Loucy (cell line): Measurements from ENCODE around the gene ZNF276.
"Not testable (repeated sequence)": the region's sequence is repeated elsewhere in the genome, so short reads cannot be mapped to it uniquely, and the experiment has no call there.

ENCODE experiments used
- H2AFZ ChIP-seq: fragments of 200-600 bp; sonication (generic); 2 replicates; pipeline ENCODE4 v1.6.0; 2016; ENCODE audit warnings: antibody characterized with exemption, mild to moderate bottlenecking, low read length, moderate library complexity
- H3F3A ChIP-seq: fragments of 200-600 bp; 2 replicates; pipeline ENCODE4 v1.6.0; 2016; ENCODE audit warnings: antibody characterized with exemption, low read depth, mild to moderate bottlenecking
- H3K27me3 ChIP-seq: fragments of 200-600 bp; sonication (generic); 2 replicates; pipeline ENCODE4 v1.6.1; 2014; ENCODE audit warnings: low read length, mild to moderate bottlenecking; ENCODE audit not compliant: insufficient read depth, poor library complexity, severe bottlenecking
- H3K36me3 ChIP-seq: fragments of 200-600 bp; sonication (generic); 2 replicates; pipeline ENCODE4 v1.6.1; 2016; ENCODE audit warnings: low read length; ENCODE audit not compliant: insufficient read depth
- H3K4me1 ChIP-seq: fragments of 200-600 bp; sonication (generic); 2 replicates; pipeline ENCODE4 v1.5.1; 2014; ENCODE audit warnings: low read length, mild to moderate bottlenecking; ENCODE audit not compliant: insufficient read depth, poor library complexity, severe bottlenecking
- H3K4me2 ChIP-seq: fragments of 200-600 bp; sonication (generic); 2 replicates; pipeline ENCODE4 v1.6.0; 2014; ENCODE audit warnings: antibody characterized with exemption, low read length, low read depth, mild to moderate bottlenecking; ENCODE audit not compliant: poor library complexity, severe bottlenecking
- H3K4me3 ChIP-seq: fragments of 200-600 bp; sonication (generic); 2 replicates; pipeline ENCODE4 v1.5.1; 2014; ENCODE audit warnings: low read length, mild to moderate bottlenecking, mixed read lengths; ENCODE audit not compliant: poor library complexity, severe bottlenecking
- H3K79me2 ChIP-seq: fragments of 200-600 bp; sonication (generic); 2 replicates; pipeline ENCODE4 v1.6.1; 2014; ENCODE audit warnings: low read length; ENCODE audit not compliant: insufficient read depth
- H3K9ac ChIP-seq: fragments of 200-600 bp; sonication (generic); 2 replicates; pipeline ENCODE4 v1.6.0; 2014; ENCODE audit warnings: mild to moderate bottlenecking, low read depth, low read length, moderate library complexity; ENCODE audit not compliant: poor library complexity, severe bottlenecking
- H3K9me2 ChIP-seq: fragments of 200-600 bp; sonication (generic); replicated peaks from 2 replicates; pipeline ENCODE4 v1.6.1; 2016; ENCODE audit warnings: low read depth, low read length, mixed read lengths
- H3K9me3 ChIP-seq: fragments of 200-600 bp; sonication (generic); 2 replicates; pipeline ENCODE4 v1.6.1; 2014; ENCODE audit warnings: mild to moderate bottlenecking, antibody characterized with exemption, low read length, low read depth; ENCODE audit not compliant: insufficient read depth
- H4K20me1 ChIP-seq: fragments of 200-600 bp; sonication (generic); 2 replicates; pipeline ENCODE4 v1.6.0; 2014; ENCODE audit warnings: antibody characterized with exemption, low read length, mild to moderate bottlenecking; ENCODE audit not compliant: insufficient read depth, poor library complexity, severe bottlenecking
- EZH2phosphoT487 ChIP-seq: fragments of 200-600 bp; IDR thresholded peaks from 2 replicates; pipeline ENCODE4 v1.6.1; 2018; ENCODE audit warnings: antibody characterized with exemption, mild to moderate bottlenecking, moderate library complexity, borderline replicate concordance
- TF ChIP-seq, protein P1 (sequence below): fragments of 200-600 bp; sonication (generic); conservative IDR thresholded peaks from 2 replicates; pipeline ENCODE4 v1.5.1; 2014; ENCODE audit warnings: mild to moderate bottlenecking, antibody characterized with exemption, low read length

The ZNF276 gene

GRCh38 chr16:89687092-89687940 is 34.0 kb upstream of the ZNF276 start:
- H3K4me3 ChIP-seq: peak overlapping the region; percentile 85
- no peaks in the 10 kb centered on the region for H3K9me2 ChIP-seq
- H3K4me1 ChIP-seq: peaks cover 5% of the 10 kb centered on the region
- H3K36me3 ChIP-seq: no peaks in the 10 kb centered on the region
- no peaks in the 10 kb centered on the region for H4K20me1 ChIP-seq
- peak overlapping the region; percentile 85 for H3K4me2 ChIP-seq
- H3K27me3 ChIP-seq: no peaks in the 10 kb centered on the region
- peak overlapping the region; percentile 96; the same call in 1 of the 2 replicates for H2AFZ ChIP-seq
- peaks cover 13% of the 10 kb centered on the region; the same call in 1 of the 2 replicates for H3K79me2 ChIP-seq
- H3K9me3 ChIP-seq: no peaks in the 10 kb centered on the region
- H3F3A ChIP-seq: no peaks in the 10 kb centered on the region
- no peak for TF ChIP-seq EZH2phosphoT487
- TF ChIP-seq, protein P1, sequence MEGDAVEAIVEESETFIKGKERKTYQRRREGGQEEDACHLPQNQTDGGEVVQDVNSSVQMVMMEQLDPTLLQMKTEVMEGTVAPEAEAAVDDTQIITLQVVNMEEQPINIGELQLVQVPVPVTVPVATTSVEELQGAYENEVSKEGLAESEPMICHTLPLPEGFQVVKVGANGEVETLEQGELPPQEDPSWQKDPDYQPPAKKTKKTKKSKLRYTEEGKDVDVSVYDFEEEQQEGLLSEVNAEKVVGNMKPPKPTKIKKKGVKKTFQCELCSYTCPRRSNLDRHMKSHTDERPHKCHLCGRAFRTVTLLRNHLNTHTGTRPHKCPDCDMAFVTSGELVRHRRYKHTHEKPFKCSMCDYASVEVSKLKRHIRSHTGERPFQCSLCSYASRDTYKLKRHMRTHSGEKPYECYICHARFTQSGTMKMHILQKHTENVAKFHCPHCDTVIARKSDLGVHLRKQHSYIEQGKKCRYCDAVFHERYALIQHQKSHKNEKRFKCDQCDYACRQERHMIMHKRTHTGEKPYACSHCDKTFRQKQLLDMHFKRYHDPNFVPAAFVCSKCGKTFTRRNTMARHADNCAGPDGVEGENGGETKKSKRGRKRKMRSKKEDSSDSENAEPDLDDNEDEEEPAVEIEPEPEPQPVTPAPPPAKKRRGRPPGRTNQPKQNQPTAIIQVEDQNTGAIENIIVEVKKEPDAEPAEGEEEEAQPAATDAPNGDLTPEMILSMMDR: no peak
- H3K9ac ChIP-seq: peak overlapping the region; percentile 79

- Histone ChIP-seq H3K9ac (no peak overlapping the region), H3K4me2 (no peak overlapping the region), H4K20me1 (no peaks in the 10 kb centered on the region)
Measured at GRCh38 chr16:89688395-89688794, 32.9 kb upstream of the ZNF276 start.

DNA sequence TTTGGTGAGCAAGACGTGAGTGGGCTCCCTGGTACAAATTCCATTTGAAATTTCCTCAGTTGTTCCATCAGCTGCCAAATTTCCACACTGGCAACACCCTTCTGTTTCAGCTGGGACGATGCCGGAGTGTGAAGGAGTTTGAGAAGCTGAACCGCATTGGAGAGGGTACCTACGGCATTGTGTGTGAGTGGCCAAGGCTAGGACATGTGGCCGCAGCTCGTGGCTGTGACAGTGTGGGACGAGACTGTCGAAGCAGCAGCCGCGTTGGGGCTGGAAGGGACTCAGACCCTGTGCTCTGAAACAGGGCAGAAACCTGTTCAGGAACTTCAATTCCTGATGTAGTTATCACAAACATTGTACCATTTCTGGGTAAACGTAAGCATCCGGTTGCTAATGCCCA is 32.2 kb upstream of the ZNF276 start:
- H3K4me2 ChIP-seq: no peak overlapping the region
- no peak overlapping the region for H3K9ac ChIP-seq
- peaks cover 5% of the 10 kb centered on the region for H3K4me1 ChIP-seq
- no peak for TF ChIP-seq EZH2phosphoT487
- TF ChIP-seq, protein P1: no peak
- H3K36me3 ChIP-seq: no peaks in the 10 kb centered on the region
- H3K27me3 ChIP-seq: no peaks in the 10 kb centered on the region
- no peak overlapping the region for H3K4me3 ChIP-seq
- H4K20me1 ChIP-seq: no peaks in the 10 kb centered on the region
- peaks cover 13% of the 10 kb centered on the region; the same call in 1 of the 2 replicates for H3K79me2 ChIP-seq
- no peaks in the 10 kb centered on the region for H3K9me3 ChIP-seq
- no peaks in the 10 kb centered on the region for H3F3A ChIP-seq
- H2AFZ ChIP-seq: no peak overlapping the region
- H3K9me2 ChIP-seq: no peaks in the 10 kb centered on the region

More at GRCh38 chr16:89688395-89688794, 32.9 kb upstream of the ZNF276 start:
- Histone ChIP-seq H3K36me3 (no peaks in the 10 kb centered on the region), H3K9me3 (no peaks in the 10 kb centered on the region), H3F3A (no peaks in the 10 kb centered on the region), H3K27me3 (no peaks in the 10 kb centered on the region), H3K4me3 (no peak overlapping the region), H3K79me2 (peaks cover 13% of the 10 kb centered on the region; the same call in 1 of the 2 replicates), H3K4me1 (peaks cover 5% of the 10 kb centered on the region), H2AFZ (no peak overlapping the region), H3K9me2 (no peaks in the 10 kb centered on the region)
- TF ChIP-seq, protein P1: no peak
- TF ChIP-seq EZH2phosphoT487: no peak

DNA sequence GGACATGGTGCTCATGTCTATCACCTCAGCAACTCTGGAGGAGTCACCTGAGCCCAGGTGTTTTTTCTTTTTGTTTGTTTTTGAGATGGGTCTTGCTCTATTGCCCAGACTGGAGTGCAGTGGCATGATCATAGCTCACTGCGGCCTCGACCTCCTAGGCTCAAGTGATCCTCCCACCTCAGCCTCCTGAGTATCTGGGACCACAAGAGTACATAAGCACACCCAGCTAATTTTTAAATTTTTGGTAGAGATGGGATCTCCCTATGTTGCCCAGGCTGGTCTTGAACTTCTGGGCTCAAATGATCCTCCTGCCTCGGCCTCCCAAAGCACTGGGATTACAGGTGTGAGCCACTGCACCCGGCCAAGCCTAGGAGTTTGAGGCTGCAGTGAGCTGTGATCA is 31.7 kb upstream of the ZNF276 start:
- not testable (repeated sequence) for H3K36me3 ChIP-seq

More for the DNA sequence above, 31.7 kb upstream of the ZNF276 start:
- H3K27me3 ChIP-seq, H3K9me3 ChIP-seq, H4K20me1 ChIP-seq, H3K4me2 ChIP-seq, H3K9ac ChIP-seq, H3K9me2 ChIP-seq, H2AFZ ChIP-seq, H3F3A ChIP-seq, H3K4me1 ChIP-seq, H3K4me3 ChIP-seq: not testable (repeated sequence)
- peaks cover 13% of the 10 kb centered on the region; the same call in 1 of the 2 replicates for H3K79me2 ChIP-seq
